ENCODE results near the gene OTX1.
"Not testable (repeated sequence)": the region's sequence is repeated elsewhere in the genome, so short reads cannot be mapped to it uniquely, and the experiment has no call there.

OTX1 gene

DNA sequence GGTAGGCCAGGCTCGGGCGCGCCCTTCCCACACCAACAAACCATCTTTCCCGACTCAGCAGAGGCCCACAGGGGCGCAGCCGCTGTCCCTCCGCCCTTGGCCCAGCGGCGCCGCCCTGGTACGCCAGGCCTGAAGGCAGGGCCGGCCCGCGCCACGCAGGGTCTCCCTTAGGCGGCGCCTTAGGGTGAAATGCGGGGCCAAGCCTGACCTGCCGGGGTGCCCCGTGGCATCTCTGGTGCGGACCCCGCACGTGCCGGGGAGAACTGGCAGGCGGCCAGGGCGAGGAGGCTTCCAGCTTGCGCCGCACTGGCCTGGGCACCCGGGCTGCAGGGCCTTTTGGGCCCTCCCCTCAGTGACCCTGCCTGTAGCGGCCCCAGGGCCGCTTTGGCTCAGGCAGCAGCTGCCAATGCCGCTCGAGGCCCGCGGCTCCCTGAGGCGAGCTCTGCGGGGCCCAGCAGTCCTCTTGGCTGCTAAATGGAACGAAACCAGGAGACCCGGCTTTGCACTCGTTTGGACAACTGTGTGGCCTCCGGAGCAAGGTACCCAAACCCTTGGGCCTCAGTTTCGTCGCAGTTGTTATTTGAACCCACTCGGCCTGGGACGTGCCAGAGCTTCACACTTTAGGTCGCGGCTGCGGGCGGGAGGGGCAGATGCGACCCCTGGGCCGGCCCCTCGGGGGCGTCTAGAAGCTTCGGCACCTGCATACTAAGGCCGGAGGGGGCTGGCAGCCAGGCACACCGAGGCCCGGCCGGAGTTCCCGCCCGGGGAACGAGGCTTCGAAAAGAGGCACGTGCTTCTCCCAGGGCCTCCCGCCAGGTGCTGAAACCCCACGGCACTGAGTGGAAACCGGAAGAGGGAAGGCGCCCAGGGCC is 8.5 kb downstream of the OTX1 start:
- DNase-seq (ENCODE audit: low read depth, low spot score): no peak

DNA sequence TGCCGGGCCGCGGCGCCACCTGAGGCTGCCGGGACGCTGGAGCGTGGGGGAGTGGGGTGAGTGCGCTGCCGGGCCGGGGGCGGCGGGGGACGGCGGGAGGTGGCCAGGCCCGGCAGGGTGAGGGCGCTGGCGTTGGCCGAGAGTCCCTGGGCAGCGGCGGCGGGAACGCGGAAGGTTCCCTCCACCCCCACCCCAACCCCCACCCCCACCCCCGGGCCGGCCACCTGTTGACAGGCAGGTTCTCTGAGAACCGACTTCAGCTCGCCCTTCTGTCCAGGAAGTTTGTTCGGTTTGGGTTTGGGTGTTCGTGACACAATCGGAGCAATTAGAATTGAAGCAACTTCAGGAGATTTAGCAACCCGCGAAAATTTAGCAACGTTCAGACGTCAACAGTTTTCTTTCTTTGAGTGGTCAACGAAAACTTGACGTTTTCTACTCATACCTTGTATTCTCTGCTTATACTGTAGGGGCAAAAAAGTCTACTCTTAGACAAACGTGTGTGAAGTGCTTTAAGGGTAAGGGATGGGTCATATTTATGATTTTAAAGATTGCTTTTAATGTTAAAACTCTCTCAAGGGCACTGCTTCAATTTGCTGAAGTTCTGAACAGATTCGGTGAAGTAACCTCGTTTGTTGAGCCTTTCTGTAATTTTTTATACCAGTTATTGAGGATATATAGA is 9.3 kb downstream of the OTX1 start:
- no peak for DNase-seq (ENCODE audit: low read depth, low spot score)

DNA sequence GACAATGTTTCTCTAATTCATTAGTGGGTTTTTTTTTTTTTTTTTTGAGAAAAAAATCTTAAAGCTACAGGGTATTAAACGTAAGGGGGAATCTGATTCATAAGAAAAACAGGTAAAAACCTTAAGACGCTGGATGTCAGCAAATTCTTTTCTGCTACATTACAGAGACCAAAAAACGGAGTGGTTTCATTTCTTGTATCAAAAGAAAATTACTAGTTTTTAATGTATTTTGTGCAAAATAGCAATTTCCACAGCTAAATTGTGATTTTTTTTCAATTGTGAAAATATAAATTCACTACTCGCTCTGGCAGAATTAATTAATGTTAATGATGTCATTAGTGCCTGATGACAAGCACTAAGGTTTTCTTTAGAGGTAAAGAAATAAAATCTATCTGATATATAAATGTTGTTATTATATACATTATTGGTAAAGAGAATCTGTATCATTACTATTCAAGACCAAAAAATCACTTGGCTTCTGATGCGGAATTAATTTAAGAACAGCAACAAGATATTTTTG is 9.9 kb downstream of the OTX1 start:
- no peak for DNase-seq (ENCODE audit: low read depth, low spot score)

DNA sequence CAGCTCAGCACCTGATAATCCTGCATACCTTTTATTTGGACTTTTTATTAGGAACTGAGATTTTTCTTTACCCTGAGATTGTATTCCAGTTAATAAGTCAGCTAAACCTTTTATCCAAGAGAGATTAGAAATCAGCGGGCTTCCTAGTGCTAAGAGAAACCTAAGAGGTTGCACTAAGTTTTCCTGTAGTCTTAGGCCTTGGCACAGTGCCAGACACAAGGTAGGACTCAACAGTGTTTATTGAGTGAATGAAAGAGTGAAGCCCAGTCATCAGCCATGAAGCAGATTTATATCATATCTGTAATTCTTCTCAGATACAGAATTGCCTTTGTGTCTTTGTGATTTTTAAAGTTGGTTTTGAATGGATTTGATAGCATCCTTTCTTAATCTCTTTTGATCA is 13.6 kb downstream of the OTX1 start:
- DNase-seq (ENCODE audit: low read depth, low spot score): no peak

DNA sequence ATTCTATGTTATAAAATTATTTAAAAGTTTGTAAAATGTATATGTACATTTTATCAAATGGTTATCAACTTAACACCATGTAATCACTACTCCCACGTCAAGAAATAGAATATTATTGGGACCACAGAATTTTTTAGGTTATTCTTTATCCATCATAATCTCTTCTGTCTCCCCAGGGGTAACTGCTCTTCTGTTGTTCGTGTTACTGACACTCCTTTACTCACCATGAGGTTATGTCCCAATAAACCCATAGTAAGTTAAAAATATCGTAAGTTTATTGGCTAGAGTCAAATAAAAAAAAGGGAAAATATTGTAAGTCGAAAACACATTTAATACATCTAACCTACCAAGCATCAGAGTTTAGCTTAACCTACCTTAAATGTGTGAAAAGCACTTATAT is 14.0 kb downstream of the OTX1 start:
- no peak for DNase-seq (ENCODE audit: low read depth, low spot score)

DNA sequence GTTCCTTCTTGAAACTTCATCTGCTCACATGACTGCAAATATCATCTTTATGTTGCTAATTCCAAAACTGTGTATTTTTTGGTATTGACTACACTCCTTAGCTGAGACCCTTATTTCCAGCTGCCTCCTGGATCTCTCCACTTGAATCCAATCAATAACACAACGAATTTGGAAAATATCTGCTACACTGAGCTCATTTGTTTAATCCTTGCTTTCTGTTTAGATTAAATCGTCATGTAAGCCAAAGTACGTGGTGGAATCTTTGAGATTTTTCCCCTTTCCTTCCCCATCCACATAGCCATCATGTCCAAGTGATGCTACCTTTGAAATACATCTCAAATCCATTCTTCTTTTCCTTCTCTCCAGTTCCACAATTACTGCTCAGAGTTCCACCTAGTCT is 15.6 kb downstream of the OTX1 start:
- DNase-seq (ENCODE audit: low read depth, low spot score): no peak

DNA sequence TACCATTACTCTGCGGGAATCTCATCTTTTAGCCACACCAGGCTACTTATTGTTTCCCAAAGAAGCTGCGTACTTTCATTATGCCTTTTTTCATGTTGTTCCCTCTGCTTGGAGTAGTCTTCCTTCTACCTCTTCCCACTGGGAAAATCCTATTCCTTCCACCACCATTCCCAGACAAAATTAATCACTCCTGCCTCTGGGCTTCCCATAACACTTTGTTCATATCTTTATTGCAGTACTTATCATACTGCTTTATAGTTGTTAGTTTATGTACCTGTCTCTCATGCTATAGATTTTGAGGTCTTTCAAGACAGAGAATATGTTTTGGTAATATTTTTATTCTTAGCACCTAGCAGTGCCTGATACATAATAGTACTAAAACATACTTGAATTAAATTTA is 16.2 kb downstream of the OTX1 start:
- DNase-seq (ENCODE audit: low read depth, low spot score): no peak

DNA sequence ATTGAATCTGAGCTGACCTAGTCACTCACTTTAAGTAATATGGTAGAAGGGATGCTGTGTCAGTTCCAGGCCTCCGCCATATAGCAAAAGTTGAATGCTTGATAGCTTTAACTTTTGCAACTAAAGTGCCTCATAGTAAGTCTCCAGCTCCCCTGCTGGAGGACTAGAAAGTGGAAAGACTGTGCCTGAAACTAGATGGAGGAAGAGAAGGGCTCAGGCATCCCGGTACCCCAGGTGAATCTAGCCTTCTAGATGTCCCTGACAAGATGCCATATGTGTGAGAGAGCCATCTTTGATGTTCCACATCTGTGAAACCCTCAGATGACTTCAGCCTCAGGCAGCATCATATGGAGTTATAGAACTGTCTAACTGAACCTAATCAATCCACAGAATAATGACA is 21.0 kb downstream of the OTX1 start:
- DNase-seq (ENCODE audit: low read depth, low spot score): no peak

DNA sequence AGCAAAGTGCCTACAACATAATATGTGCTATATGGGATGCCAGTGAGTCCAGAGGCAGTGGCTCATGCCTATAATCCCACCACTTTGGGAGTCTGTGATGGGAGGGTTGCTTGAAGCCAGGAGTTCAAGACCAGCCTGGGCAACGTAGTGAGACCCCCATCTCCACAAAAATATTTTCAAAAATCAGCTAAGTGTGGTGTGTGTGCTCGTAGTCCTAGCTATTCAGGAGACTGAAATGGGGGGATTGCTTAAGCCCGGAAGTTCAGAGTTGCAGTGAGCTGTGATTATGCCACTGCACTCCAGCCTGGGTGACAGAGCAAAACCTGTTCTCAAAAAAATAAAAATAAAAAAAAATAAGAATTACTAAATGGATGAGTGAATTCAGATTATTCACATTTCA is 23.4 kb downstream of the OTX1 start:
- DNase-seq (ENCODE audit: low read depth, low spot score): no peak

DNA sequence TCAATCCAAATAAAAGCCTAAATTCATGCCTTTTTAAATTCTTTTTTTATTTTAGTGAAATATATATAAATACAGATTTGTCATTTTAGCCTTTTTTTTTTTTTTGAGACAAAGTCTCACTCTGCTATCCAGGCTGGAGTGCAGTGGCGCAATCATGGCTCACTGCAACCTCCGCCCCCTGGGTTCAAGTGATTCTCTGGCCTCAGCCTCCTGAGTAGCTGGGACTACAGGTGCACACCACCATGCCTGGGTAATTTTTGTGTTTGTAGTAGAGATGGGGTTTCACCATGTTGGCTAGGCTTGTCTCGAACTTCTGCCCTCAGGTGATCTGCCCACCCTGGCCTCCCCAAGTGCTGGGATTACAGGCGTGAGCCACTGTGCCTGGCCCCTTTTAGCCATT is 23.8 kb downstream of the OTX1 start:
- not testable (repeated sequence) for DNase-seq (ENCODE audit: low read depth, low spot score)

DNA sequence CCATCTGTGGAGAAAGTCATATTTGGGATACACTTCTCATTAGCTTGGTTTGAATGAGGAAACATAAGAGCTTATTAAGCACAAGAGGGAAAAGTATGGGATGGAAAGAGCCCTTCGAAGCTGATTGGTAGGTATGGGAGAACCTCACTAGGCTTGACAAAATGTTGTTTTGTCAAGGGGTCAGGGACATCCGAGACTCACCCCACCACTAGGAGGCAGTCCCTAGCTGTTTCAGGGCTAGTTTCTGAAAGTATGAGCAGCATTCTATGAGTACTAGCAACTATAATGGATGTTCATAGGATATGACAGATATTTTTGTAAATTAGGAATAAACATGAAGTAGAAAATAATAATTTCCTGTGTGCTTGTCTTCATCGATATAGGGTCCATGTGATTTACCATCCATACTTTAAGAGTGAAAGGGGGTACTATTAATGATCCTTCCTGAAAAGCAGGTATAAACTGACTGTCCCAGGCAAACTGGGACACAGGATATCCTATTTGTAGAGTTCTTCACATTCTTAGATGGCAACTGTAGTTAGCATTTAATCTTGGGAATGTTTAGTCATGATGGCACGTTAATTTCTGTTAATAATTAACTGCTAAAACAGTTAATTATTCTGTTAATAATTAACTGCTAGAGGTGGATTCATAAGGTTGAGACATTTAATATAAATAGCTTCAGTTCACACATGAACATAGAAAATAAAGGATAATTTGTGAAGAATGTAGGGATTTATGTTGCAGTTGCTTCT is 28.4 kb downstream of the OTX1 start:
- no peak for DNase-seq (ENCODE audit: low read depth, low spot score)

DNA sequence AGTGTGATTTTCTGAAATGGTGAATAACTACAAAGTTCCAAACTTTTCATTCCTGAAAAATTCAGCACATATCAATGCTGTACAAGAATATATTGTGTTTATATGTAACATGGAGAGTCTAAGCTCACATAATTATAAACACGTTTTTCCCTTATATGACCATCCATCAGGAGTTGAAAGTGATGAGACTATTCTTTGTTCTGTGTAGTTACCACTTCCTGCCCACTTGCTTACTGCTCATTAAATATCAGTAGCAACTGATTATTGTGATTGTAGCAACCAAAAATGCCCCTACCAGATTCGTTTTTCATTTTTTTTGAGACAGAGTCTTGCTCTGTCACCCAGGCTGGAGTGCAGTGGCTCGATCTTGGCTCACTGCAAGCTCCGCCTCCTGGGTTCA is 30.8 kb downstream of the OTX1 start:
- DNase-seq (ENCODE audit: low read depth, low spot score): no peak

DNA sequence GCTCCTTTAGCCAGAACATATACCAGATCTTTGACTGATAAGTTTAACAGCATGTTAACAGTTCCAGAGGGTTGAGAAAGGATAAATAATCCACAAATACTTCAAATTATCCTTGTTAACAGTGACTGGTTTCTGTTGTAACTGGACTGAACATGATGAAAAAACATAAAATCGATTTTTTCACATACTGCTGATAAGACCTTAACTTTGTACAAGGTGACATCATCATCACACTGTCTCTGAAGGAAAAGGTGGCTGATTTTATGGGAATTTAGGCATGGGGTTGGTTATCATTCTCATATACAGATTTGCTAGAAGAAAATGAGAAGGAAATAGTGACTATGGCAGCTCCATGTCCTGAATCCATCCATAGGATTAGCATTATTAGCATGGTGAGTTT is 36.1 kb downstream of the OTX1 start:
- DNase-seq (ENCODE audit: low read depth, low spot score): no peak

DNA sequence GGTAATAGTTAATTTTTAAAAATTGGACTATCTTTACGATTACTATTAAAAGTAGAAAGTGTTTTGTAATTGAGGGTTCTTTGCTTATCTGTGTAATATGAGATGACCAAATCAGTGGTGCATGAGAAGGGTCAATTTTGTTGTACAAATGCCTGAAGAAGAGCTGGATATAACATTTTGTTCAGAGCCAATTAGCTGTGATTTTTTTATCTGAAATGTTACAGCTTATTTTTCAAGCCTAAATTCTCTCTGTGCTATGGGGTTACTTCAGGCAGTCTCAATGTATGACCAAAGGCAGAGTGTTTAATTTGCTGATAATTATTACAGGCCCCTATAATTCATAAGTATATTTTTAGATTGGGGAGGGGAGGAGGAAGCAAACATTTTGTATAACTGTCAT is 41.8 kb downstream of the OTX1 start:
- no peak for DNase-seq (ENCODE audit: low read depth, low spot score)

DNA sequence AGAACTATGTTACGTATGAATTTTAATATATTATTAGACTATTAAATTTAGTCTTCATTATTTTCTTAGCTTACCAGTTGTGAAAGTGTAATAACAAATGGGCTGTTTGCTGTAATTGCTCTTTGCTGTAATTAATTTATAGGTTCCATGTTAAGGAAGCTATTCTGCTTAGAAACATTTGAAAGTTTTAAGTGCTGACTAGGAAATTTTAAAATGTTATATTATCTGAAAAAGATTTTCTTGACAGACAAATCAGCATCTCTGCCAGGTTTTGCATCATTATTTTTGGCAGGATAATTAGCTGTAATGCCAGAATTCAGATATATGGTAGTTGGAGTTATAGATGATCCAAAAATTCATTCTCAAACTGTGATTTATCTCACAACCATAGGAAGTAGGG is 42.2 kb downstream of the OTX1 start:
- no peak for DNase-seq (ENCODE audit: low read depth, low spot score)

DNA sequence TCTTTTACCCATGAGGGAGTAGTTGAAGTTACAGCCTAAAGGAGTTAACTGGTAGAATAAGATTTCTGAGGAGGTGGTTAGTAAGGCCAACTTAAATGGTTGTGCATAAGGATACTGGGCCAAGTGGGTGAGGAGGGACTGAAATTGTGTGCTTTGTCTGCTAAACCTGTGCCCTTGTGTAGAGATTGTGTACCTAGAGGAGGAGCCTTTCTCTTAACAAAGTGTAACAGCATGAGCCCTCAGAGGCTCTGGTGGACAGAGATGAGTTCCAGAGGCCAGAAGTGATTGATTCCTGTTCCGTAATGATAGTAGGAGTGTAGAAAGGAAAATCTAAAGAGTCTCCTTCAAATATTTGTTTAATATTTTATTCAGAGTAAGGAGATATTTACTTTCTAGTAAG is 42.9 kb downstream of the OTX1 start:
- DNase-seq (ENCODE audit: low read depth, low spot score): no peak

DNA sequence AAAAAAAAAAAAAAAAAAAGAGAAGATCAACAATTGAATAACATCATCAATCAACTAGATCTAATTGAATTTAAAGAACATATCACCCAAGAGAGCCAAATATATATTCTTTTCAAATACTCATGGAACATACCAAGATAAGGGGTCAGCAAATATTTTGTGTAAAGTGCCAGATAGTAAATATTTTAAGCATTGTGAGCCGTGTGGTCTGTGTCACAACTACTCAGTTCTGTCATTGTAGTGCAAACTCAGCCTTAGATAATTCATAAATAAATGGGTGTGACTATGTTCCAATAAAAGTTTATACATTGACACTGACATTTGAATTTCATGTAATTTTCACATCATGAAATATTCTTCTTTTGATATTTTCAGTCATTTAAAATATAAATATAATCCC is 45.9 kb downstream of the OTX1 start:
- DNase-seq (ENCODE audit: low read depth, low spot score): no peak

DNA sequence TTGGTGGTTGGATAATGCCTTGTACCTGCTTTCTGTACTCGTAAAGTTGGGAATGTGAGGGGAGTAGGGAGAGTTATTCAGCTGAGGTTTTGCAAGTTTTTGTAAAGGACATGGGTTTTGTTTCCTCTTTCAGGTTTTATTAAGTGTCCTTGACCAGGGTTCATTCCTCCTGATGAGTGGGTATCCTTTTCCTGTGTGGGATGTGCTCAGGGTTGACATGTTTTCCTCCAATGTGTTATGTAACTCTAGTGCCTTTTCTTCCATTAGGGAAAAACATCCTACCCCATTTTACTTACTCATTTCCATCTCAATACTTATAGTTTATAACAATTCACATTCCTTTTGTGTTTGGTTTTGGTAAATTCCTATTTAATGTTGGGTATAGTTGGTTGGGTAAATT is 48.4 kb downstream of the OTX1 start:
- DNase-seq (ENCODE audit: low read depth, low spot score): no peak

DNA sequence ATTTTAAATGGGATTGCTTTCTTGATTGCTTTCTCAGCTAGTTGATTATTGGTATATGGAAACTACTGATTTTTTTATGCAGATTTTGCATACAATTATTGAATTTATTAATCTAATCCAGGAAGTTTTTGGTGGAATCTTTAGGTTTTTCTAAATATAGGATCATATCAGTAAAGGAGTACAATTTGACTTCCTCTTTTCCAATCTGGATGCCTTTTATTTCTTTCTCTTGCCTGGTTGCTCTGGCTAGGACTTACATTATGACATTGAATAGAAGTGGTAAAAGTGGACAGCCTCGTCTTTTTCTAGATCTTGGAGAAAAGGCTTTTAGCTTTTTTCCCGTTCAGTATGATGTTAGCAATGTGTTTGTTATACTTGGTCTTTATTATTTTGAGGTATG is 51.3 kb downstream of the OTX1 start:
- no peak for DNase-seq (ENCODE audit: low read depth, low spot score)

DNA sequence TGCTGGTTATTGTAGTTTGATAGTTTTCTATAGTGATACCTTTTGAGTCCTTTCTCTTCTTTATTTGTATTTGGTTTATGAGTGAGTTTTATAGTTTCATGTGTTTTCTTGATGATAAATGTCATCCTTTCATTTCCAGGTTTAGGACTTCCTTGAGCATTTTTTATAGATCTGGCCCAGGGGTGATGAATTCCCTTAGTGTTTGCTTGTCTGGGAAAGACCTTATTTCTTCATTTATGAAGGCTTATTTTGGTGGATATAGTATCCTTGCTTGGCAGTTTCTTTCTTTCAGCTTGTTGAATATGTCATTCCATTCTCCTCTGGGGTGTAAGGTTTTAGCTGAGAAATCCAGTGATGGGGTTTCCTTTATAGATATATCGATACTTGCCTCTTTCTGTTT is 53.9 kb downstream of the OTX1 start:
- no peak for DNase-seq (ENCODE audit: low read depth, low spot score)
